Measurements from ENCODE around the gene ERICH4.

DNA sequence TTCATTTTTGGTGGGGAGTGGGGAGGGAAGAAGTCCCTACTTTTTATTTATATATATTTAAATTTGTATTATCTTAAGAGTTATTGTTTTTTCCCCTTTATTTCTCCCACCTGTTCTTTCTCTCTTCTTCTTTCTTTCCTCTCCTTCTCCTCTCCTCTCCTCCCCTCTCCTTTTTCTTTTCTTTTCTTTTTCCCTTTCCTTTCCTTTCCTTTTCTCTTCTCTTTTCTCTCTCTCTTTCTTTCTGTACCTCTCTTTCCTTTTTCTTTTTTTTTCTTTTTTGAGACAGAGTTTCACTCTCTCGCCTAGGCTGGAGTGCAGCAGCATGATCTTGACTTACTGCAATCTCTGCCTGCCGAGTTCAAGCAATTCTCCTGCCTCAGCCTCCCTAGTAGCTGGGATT lies 43.4 kb upstream of the ERICH4 start:
- TF ChIP-seq CTCF (IDR thresholded peaks at IDR 0.05) (no peak), POLR2A (IDR thresholded peaks at IDR 0.05) (no peak)
